ENCODE measurements around the gene GDPD2. TPM values are rescaled to one million over a fixed set of nuclear protein-coding genes. Genes with fewer than 3 reads are reported as not detected.
A peak's percentile ranks its signal among the peaks of the same experiment; 100 is the strongest.

Gene GDPD2
- polyA plus RNA-seq, 4 donors: 2.6 to 26.4 (median 16.9) TPM

GRCh38 chrX:70433848-70434351, 10.8 kb downstream of the GDPD2 start:
- FAIRE-seq: no peak
- 0 to 34% (median 4%) methylated on average over 17 to 37 of the region's 37 CpGs for WGBS, 3 donors

GRCh38 chrX:70434352-70434866, 11.3 kb downstream of the GDPD2 start:
- H3K27ac ChIP-seq (ENCODE audit: low read depth in 1 of 3, low read length in 2 of 3): peak overlapping the region; percentile 66 to 90 (median 89)
- WGBS, 3 donors: 0 to 37% (median 1%) methylated on average over 15 to 45 of the region's 45 CpGs
- no peak for FAIRE-seq
- H3K9me3 ChIP-seq (ENCODE audit: control insufficient read depth in 2 of 2, insufficient read depth in 1 of 2, low read depth in 1 of 2, low read length in 1 of 2): no peaks in the 10 kb centered on the region
- peaks cover 0 to 7% (median 0%) of the 10 kb centered on the region in 3 donors for H3K36me3 ChIP-seq (ENCODE audit: control insufficient read depth in 3 of 3, insufficient read depth in 2 of 3, low read depth in 1 of 3, low read length in 3 of 3)
- peaks cover 0 to 11% (median 0%) of the 10 kb centered on the region in 3 donors for H3K27me3 ChIP-seq (ENCODE audit: control insufficient read depth in 3 of 3, insufficient read depth in 3 of 3, low read length in 3 of 3)
- H3K4me1 ChIP-seq (ENCODE audit: control insufficient read depth in 3 of 3, insufficient read depth in 2 of 3, low read depth in 1 of 3, low read length in 2 of 3): peaks cover 0 to 10% (median 0%) of the 10 kb centered on the region in 3 donors
- H3K4me3 ChIP-seq (ENCODE audit: low read depth in 1 of 3, low read length in 3 of 3): peak overlapping the region; percentile 41 to 70 (median 52)
- peak; percentile 88 to 91 for DNase-seq

More at GRCh38 chrX:70433848-70434351, 10.8 kb downstream of the GDPD2 start:
- Histone ChIP-seq H3K4me3 (ENCODE audit: low read depth in 1 of 3, low read length in 3 of 3) (peak overlapping the region; percentile 41 to 70 (median 52)), H3K27me3 (ENCODE audit: control insufficient read depth in 3 of 3, insufficient read depth in 3 of 3, low read length in 3 of 3) (peaks cover 0 to 11% (median 0%) of the 10 kb centered on the region in 3 donors), H3K4me1 (ENCODE audit: control insufficient read depth in 3 of 3, insufficient read depth in 2 of 3, low read depth in 1 of 3, low read length in 2 of 3) (peaks cover 0 to 10% (median 0%) of the 10 kb centered on the region in 3 donors), H3K9me3 (ENCODE audit: control insufficient read depth in 2 of 2, insufficient read depth in 1 of 2, low read depth in 1 of 2, low read length in 1 of 2) (no peaks in the 10 kb centered on the region), H3K36me3 (ENCODE audit: control insufficient read depth in 3 of 3, insufficient read depth in 2 of 3, low read depth in 1 of 3, low read length in 3 of 3) (peaks cover 0 to 9% (median 0%) of the 10 kb centered on the region in 3 donors), H3K27ac (ENCODE audit: low read depth in 1 of 3, low read length in 2 of 3) (peak overlapping the region; percentile 66 to 90 (median 89))
- DNase-seq: peak; percentile 84 to 90

GRCh38 chrX:70434914-70435586, 11.9 kb downstream of the GDPD2 start:
- Histone ChIP-seq H3K4me3 (ENCODE audit: low read depth in 1 of 3, low read length in 3 of 3) (peak overlapping the region; percentile 1 to 70 (median 52)), H3K27me3 (ENCODE audit: control insufficient read depth in 3 of 3, insufficient read depth in 3 of 3, low read length in 3 of 3) (peaks cover 0 to 11% (median 0%) of the 10 kb centered on the region in 3 donors), H3K36me3 (ENCODE audit: control insufficient read depth in 3 of 3, insufficient read depth in 2 of 3, low read depth in 1 of 3, low read length in 3 of 3) (peaks cover 0 to 3% (median 0%) of the 10 kb centered on the region in 3 donors), H3K4me1 (ENCODE audit: control insufficient read depth in 3 of 3, insufficient read depth in 2 of 3, low read depth in 1 of 3, low read length in 2 of 3) (peaks cover 0 to 10% (median 0%) of the 10 kb centered on the region in 3 donors), H3K27ac (ENCODE audit: low read depth in 1 of 3, low read length in 2 of 3) (peak overlapping the region in 1 of 3 donors; percentile 62), H3K9me3 (ENCODE audit: control insufficient read depth in 2 of 2, insufficient read depth in 1 of 2, low read depth in 1 of 2, low read length in 1 of 2) (no peaks in the 10 kb centered on the region)
- DNase-seq (no peak), FAIRE-seq (no peak)
- 20 to 48% (median 45%) methylated on average over 17 of the region's 17 CpGs for WGBS, 3 donors

- Histone ChIP-seq H3K27me3 (ENCODE audit: control insufficient read depth in 3 of 3, insufficient read depth in 3 of 3, low read length in 3 of 3) (peaks cover 0 to 11% (median 0%) of the 10 kb centered on the region in 3 donors), H3K9me3 (ENCODE audit: control insufficient read depth in 2 of 2, insufficient read depth in 1 of 2, low read depth in 1 of 2, low read length in 1 of 2) (no peaks in the 10 kb centered on the region), H3K27ac (ENCODE audit: low read depth in 1 of 3, low read length in 2 of 3) (no peak overlapping the region), H3K36me3 (ENCODE audit: control insufficient read depth in 3 of 3, insufficient read depth in 2 of 3, low read depth in 1 of 3, low read length in 3 of 3) (no peaks in the 10 kb centered on the region), H3K4me1 (ENCODE audit: control insufficient read depth in 3 of 3, insufficient read depth in 2 of 3, low read depth in 1 of 3, low read length in 2 of 3) (peaks cover 0 to 10% (median 0%) of the 10 kb centered on the region in 3 donors), H3K4me3 (ENCODE audit: low read depth in 1 of 3, low read length in 3 of 3) (no peak overlapping the region)
- no peak for FAIRE-seq
- WGBS, 3 donors: 24 to 39% (median 26%) methylated on average over 16 of the region's 16 CpGs
- no peak for DNase-seq
Measured at GRCh38 chrX:70436343-70436742, 13.2 kb downstream of the GDPD2 start.

- 36 to 46% (median 39%) methylated on average over 2 of the region's 2 CpGs for WGBS, 3 donors
- no peaks in the 10 kb centered on the region for H3K36me3 ChIP-seq (ENCODE audit: control insufficient read depth in 3 of 3, insufficient read depth in 2 of 3, low read depth in 1 of 3, low read length in 3 of 3)
- peaks cover 0 to 11% (median 0%) of the 10 kb centered on the region in 3 donors for H3K27me3 ChIP-seq (ENCODE audit: control insufficient read depth in 3 of 3, insufficient read depth in 3 of 3, low read length in 3 of 3)
- H3K4me3 ChIP-seq (ENCODE audit: low read depth in 1 of 3, low read length in 3 of 3): no peak overlapping the region
- H3K9me3 ChIP-seq (ENCODE audit: control insufficient read depth in 2 of 2, insufficient read depth in 1 of 2, low read depth in 1 of 2, low read length in 1 of 2): no peaks in the 10 kb centered on the region
- H3K27ac ChIP-seq (ENCODE audit: low read depth in 1 of 3, low read length in 2 of 3): no peak overlapping the region
- H3K4me1 ChIP-seq (ENCODE audit: control insufficient read depth in 3 of 3, insufficient read depth in 2 of 3, low read depth in 1 of 3, low read length in 2 of 3): peaks cover 0 to 10% (median 0%) of the 10 kb centered on the region in 3 donors
- FAIRE-seq (no peak), DNase-seq (no peak)
Measured at GRCh38 chrX:70437011-70437410, 13.9 kb downstream of the GDPD2 start.

GRCh38 chrX:70437921-70438665, 15.0 kb downstream of the GDPD2 start:
- Histone ChIP-seq H3K27me3 (ENCODE audit: control insufficient read depth in 3 of 3, insufficient read depth in 3 of 3, low read length in 3 of 3) (peaks cover 0 to 11% (median 2%) of the 10 kb centered on the region in 3 donors), H3K36me3 (ENCODE audit: control insufficient read depth in 3 of 3, insufficient read depth in 2 of 3, low read depth in 1 of 3, low read length in 3 of 3) (no peaks in the 10 kb centered on the region), H3K4me1 (ENCODE audit: control insufficient read depth in 3 of 3, insufficient read depth in 2 of 3, low read depth in 1 of 3, low read length in 2 of 3) (peaks cover 0 to 10% (median 0%) of the 10 kb centered on the region in 3 donors), H3K27ac (ENCODE audit: low read depth in 1 of 3, low read length in 2 of 3) (no peak overlapping the region), H3K9me3 (ENCODE audit: control insufficient read depth in 2 of 2, insufficient read depth in 1 of 2, low read depth in 1 of 2, low read length in 1 of 2) (no peaks in the 10 kb centered on the region), H3K4me3 (ENCODE audit: low read depth in 1 of 3, low read length in 3 of 3) (no peak overlapping the region)
- DNase-seq: no peak
- 70 to 84% (median 83%) methylated on average over 8 of the region's 8 CpGs for WGBS, 3 donors
- no peak for FAIRE-seq

- Histone ChIP-seq H3K27me3 (ENCODE audit: control insufficient read depth in 3 of 3, insufficient read depth in 3 of 3, low read length in 3 of 3) (peaks cover 0 to 16% (median 2%) of the 10 kb centered on the region in 3 donors), H3K36me3 (ENCODE audit: control insufficient read depth in 3 of 3, insufficient read depth in 2 of 3, low read depth in 1 of 3, low read length in 3 of 3) (no peaks in the 10 kb centered on the region), H3K4me3 (ENCODE audit: low read depth in 1 of 3, low read length in 3 of 3) (no peak overlapping the region), H3K27ac (ENCODE audit: low read depth in 1 of 3, low read length in 2 of 3) (no peak overlapping the region), H3K9me3 (ENCODE audit: control insufficient read depth in 2 of 2, insufficient read depth in 1 of 2, low read depth in 1 of 2, low read length in 1 of 2) (no peaks in the 10 kb centered on the region), H3K4me1 (ENCODE audit: control insufficient read depth in 3 of 3, insufficient read depth in 2 of 3, low read depth in 1 of 3, low read length in 2 of 3) (peaks cover 0 to 5% (median 0%) of the 10 kb centered on the region in 3 donors)
- no peak for FAIRE-seq
- DNase-seq: no peak
- 22 to 33% (median 27%) methylated on average over 1 of the region's 1 CpG for WGBS, 3 donors
Measured at GRCh38 chrX:70439016-70439415, 15.9 kb downstream of the GDPD2 start.

- FAIRE-seq (no peak), DNase-seq (no peak)
- Histone ChIP-seq H3K27me3 (ENCODE audit: control insufficient read depth in 3 of 3, insufficient read depth in 3 of 3, low read length in 3 of 3) (peaks cover 0 to 27% (median 2%) of the 10 kb centered on the region in 3 donors), H3K36me3 (ENCODE audit: control insufficient read depth in 3 of 3, insufficient read depth in 2 of 3, low read depth in 1 of 3, low read length in 3 of 3) (no peaks in the 10 kb centered on the region), H3K4me1 (ENCODE audit: control insufficient read depth in 3 of 3, insufficient read depth in 2 of 3, low read depth in 1 of 3, low read length in 2 of 3) (no peaks in the 10 kb centered on the region), H3K27ac (ENCODE audit: low read depth in 1 of 3, low read length in 2 of 3) (no peak overlapping the region), H3K4me3 (ENCODE audit: low read depth in 1 of 3, low read length in 3 of 3) (no peak overlapping the region), H3K9me3 (ENCODE audit: control insufficient read depth in 2 of 2, insufficient read depth in 1 of 2, low read depth in 1 of 2, low read length in 1 of 2) (no peaks in the 10 kb centered on the region)
- 55 to 66% (median 56%) methylated on average over 6 of the region's 6 CpGs for WGBS, 3 donors
Measured at GRCh38 chrX:70442224-70442623, 19.1 kb downstream of the GDPD2 start.
